ENCODE results near the gene CTSF. TPM values are rescaled to one million over a fixed set of nuclear protein-coding genes. Genes with fewer than 3 reads are reported as not detected.
A peak's percentile ranks its signal among the peaks of the same experiment; 100 is the strongest.

CTSF gene
- total RNA-seq, 1 experiment from 2014 or later: 4.9 TPM

DNA sequence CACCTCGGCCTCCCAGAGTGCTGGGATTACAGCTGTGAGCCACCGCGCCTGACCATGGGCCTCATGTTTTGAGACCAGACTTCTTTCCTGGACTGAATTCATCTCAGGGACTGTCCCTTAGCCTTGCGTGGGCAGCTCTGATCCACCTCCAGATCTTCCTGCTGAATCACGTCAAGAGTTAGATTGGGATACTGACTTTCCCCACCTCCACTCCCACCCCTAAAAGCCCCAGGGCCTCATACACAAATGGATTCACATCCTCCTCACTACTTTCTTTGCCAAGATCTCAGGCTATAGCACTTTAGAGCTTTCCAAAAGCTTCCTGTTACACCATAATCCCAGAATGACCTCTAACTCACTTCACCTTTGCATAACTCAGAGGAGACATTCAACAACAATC lies 12.4 kb upstream of the CTSF start:
- Mint-ChIP-seq H3K27ac (no peak overlapping the region), H3K9me3 (peaks cover 28% of the 10 kb centered on the region), H3K4me1 (peaks cover 3% of the 10 kb centered on the region; the same call in 1 of the 2 replicates), H3K36me3 (peaks cover 11% of the 10 kb centered on the region), H3K27me3 (ENCODE audit: low read depth) (peaks cover 30% of the 10 kb centered on the region), H3K4me3 (no peak overlapping the region)
- ChIA-PET POLR2A (interaction anchor here (0.8 kb wide), 1 partner anchor 27 kb away, joined by 3 read pairs; no protein-coding TSS in a partner anchor), CTCF (interaction anchor here (1.0 to 4.4 kb wide), 3 partner anchors 12 to 98 kb away, joined by 3 to 18 read pairs (median 6); partner anchors contain the start of genes CCDC87 and CCS)
- DNase-seq (ENCODE audit: low spot score) (no peak), ATAC-seq (no peak)
- TF ChIP-seq SP1 (CRISPR knock-in tag; conservative IDR thresholded peaks at IDR 0.05) (no peak), KAT7 (CRISPR knock-in tag; IDR thresholded peaks at IDR 0.05; ENCODE audit: borderline replicate concordance) (no peak)

GRCh38 chr11:66579017-66579606 lies 10.7 kb upstream of the CTSF start:
- H3K27ac Mint-ChIP-seq: no peak overlapping the region
- TF ChIP-seq, protein P1, sequence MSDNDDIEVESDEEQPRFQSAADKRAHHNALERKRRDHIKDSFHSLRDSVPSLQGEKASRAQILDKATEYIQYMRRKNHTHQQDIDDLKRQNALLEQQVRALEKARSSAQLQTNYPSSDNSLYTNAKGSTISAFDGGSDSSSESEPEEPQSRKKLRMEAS (CRISPR knock-in tag; IDR thresholded peaks at IDR 0.05): 0 out of 2 replicates have a peak, but pooled peaks have one; percentile 42
- no peak for TF ChIP-seq NR3C1 (CRISPR knock-in tag; conservative IDR thresholded peaks at IDR 0.05; ENCODE audit: low read depth)
- TF ChIP-seq, protein P2, sequence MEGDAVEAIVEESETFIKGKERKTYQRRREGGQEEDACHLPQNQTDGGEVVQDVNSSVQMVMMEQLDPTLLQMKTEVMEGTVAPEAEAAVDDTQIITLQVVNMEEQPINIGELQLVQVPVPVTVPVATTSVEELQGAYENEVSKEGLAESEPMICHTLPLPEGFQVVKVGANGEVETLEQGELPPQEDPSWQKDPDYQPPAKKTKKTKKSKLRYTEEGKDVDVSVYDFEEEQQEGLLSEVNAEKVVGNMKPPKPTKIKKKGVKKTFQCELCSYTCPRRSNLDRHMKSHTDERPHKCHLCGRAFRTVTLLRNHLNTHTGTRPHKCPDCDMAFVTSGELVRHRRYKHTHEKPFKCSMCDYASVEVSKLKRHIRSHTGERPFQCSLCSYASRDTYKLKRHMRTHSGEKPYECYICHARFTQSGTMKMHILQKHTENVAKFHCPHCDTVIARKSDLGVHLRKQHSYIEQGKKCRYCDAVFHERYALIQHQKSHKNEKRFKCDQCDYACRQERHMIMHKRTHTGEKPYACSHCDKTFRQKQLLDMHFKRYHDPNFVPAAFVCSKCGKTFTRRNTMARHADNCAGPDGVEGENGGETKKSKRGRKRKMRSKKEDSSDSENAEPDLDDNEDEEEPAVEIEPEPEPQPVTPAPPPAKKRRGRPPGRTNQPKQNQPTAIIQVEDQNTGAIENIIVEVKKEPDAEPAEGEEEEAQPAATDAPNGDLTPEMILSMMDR (IDR thresholded peaks at IDR 0.05): peak; percentile 82
- H3K4me1 Mint-ChIP-seq: peaks cover 3% of the 10 kb centered on the region; the same call in 1 of the 2 replicates
- ATAC-seq (peak; percentile 95), DNase-seq (ENCODE audit: low spot score) (peak; percentile 88)
- no peak overlapping the region for H3K4me3 Mint-ChIP-seq
- peaks cover 28% of the 10 kb centered on the region for H3K36me3 Mint-ChIP-seq
- H3K9me3 Mint-ChIP-seq: peaks cover 35% of the 10 kb centered on the region
- peaks cover 40% of the 10 kb centered on the region for H3K27me3 Mint-ChIP-seq (ENCODE audit: low read depth)
- ChIA-PET POLR2A (interaction anchor here (1.0 kb wide), 1 partner anchor 13 kb away, joined by 3 read pairs; the partner anchor contains the start of gene CCDC87), CTCF (interaction anchor here (0.6 to 4.4 kb wide), 10 partner anchors 10 to 99 kb away, joined by 3 to 18 read pairs (median 5); partner anchors contain the start of genes ACTN3, CCDC87, CCS and CTSF)

DNA sequence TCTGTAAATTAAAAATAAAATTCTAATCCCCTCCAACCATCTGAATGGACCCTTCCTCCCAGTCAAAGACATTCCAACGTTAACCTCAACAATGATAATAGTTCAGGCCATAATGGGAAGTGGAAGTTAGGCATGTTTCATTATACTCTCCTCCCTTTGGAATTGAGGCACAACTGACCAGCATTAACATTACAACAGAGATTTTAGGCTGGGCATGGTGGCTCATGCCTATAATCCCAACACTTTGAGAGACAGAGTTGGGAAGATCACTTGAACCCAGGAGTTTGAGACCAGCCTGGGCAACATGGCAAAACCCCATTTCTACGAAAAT lies 2.4 kb upstream of the CTSF start:
- Mint-ChIP-seq H3K27me3 (ENCODE audit: low read depth) (peaks cover 33% of the 10 kb centered on the region), H3K4me1 (peaks cover 21% of the 10 kb centered on the region), H3K4me3 (no peak overlapping the region), H3K36me3 (peaks cover 26% of the 10 kb centered on the region), H3K9me3 (peaks cover 27% of the 10 kb centered on the region), H3K27ac (peak overlapping the region; percentile 94)
- ATAC-seq: 0 out of 2 replicates have a peak, but pooled peaks have one; percentile 8
- CTCF ChIA-PET: interaction anchor here (0.7 to 3.5 kb wide), 2 partner anchors 21 to 31 kb away, joined by 3 to 18 read pairs; partner anchors contain the start of genes CCDC87 and CCS
- no peak for DNase-seq (ENCODE audit: low spot score)
- TF ChIP-seq OVOL2 (CRISPR knock-in tag; IDR thresholded peaks at IDR 0.05; ENCODE audit: borderline replicate concordance): no peak
- TF ChIP-seq RORB (CRISPR knock-in tag; IDR thresholded peaks at IDR 0.05): no peak
- no peak for TF ChIP-seq ZNF281 (CRISPR knock-in tag; IDR thresholded peaks at IDR 0.05)
- TF ChIP-seq, protein P3, sequence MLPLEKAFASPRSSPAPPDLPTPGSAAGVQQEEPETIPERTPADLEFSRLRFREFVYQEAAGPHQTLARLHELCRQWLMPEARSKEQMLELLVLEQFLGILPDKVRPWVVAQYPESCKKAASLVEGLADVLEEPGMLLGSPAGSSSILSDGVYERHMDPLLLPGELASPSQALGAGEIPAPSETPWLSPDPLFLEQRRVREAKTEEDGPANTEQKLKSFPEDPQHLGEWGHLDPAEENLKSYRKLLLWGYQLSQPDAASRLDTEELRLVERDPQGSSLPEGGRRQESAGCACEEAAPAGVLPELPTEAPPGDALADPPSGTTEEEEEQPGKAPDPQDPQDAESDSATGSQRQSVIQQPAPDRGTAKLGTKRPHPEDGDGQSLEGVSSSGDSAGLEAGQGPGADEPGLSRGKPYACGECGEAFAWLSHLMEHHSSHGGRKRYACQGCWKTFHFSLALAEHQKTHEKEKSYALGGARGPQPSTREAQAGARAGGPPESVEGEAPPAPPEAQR (CRISPR knock-in tag; IDR thresholded peaks at IDR 0.05): no peak
- TF ChIP-seq ZNF416 (CRISPR knock-in tag; IDR thresholded peaks at IDR 0.05): no peak
- POLR2A ChIA-PET: no interaction called here

Measured in WTC11 (cell line).